ENCODE measurements around the gene KCTD16.

The KCTD16 gene

DNA sequence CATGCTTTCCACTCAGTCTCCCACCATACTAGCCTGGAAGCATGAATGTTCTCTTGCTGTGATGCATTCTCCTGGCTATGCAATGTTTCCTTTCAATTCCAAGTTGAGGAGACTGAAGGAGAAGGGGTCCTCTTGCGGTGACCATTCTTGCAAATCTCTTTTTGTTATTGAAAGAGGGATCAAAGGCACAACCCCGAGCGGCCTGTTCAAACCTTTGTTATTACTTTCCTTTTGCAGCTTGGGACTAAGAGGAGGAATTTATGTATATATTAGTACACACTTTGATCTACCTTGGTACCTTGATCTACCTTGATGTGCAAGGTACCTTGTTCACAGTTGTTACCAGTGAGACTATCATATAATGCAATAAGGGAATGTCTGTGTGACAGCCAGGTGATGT is 147.3 kb downstream of the KCTD16 start:
- H3K27ac ChIP-seq: no peak overlapping the region
- no peak overlapping the region for H3K4me3 ChIP-seq

DNA sequence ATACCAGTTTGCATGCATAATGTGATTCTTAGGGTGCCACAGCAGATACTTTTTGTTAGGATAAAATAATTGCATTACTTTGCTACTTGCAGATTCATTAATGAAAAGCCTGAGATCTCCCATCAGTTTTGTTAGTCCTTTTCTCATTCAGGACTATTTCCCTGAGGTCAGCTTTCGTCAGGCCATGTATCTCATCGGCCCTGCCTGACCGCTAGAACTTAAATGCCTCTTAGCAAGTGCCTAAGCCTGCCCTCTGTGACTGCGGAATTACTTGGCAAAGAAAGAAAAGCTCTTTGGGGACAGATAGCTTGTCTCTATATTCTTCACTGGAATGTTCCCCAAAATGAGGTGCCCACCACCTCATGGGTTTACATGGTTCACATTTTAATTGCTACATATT is 147.8 kb downstream of the KCTD16 start:
- H3K4me3 ChIP-seq: no peak overlapping the region
- no peak overlapping the region for H3K27ac ChIP-seq

DNA sequence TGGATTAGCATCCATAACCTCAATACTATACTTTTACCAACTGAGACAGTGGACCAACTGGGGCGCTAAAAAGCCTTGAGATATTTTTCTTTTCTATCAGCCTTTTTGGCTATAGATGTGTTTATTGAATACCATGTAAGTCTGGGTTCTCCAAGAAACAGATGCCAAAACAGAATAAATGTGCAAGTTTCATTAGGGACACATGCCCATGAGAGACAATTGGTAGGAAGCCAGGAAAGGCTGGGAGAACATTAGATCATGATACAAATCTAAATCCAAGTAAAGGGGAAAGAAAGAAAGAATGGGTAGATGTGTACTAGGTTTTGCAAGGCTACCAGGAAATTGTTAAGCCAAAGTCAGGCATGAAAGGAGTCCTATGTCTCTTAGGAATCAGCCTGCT is 152.5 kb downstream of the KCTD16 start:
- Histone ChIP-seq H3K4me3 (no peak overlapping the region), H3K27ac (no peak overlapping the region)

DNA sequence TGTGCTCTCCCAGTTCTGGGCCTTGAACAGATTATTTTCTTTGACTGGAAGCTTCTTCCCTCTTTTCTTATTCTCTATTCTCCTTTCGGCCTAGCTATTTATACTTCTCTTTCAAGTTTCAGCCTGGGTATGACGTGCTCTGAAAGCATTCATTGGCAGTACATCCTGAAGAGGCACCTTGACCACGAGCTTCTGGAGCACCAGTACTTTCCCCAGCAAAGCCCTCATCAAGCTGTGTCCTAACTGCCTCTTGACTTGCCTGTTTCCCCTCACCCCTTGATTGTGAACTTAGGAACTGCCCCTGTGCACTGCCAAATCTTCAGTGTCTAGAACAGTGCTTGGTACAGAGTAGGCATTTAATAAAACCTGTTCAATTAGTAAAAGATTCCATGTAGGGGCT is 154.9 kb downstream of the KCTD16 start:
- Histone ChIP-seq H3K4me3 (no peak overlapping the region), H3K27ac (no peak overlapping the region)

DNA sequence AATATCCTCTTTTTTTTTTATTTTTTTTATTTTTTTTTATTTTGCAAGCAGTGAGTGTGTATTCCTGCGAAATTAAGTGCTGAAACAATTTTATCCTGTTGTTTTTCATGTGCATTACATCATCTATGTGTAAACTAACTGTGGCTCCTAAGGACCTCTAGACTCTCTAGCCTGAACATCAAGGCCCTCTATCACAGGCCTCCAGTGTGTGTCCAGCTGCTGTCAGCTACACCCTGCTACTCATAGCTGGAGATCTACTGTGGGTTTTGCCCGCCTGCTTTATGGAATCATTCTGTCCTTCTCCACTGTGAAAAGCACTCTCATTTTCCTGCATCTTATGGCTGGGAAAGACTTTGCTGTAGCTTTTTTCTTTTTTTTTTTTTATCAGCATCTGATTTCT is 157.8 kb downstream of the KCTD16 start:
- H3K27ac ChIP-seq: no peak overlapping the region
- H3K4me3 ChIP-seq: no peak overlapping the region

DNA sequence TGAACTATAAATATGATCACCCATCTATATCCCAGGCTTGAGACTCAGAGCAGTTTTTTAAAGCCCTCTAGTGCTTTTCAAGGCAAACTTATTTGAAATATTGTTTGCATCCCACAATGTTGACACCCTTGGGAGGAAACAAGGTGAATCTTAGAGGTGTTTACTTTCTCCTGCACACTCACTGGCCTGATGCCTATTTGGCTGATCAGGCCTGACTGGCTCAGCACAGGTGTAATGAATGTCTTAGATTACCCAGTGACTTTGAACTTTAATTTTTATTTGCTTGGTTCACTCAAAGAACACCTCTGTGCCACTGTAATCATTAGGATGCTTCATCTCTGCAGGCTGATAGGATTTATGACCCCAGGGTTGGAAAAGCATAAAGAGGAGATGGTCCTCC is 158.3 kb downstream of the KCTD16 start:
- Histone ChIP-seq H3K27ac (no peak overlapping the region), H3K4me3 (no peak overlapping the region)

DNA sequence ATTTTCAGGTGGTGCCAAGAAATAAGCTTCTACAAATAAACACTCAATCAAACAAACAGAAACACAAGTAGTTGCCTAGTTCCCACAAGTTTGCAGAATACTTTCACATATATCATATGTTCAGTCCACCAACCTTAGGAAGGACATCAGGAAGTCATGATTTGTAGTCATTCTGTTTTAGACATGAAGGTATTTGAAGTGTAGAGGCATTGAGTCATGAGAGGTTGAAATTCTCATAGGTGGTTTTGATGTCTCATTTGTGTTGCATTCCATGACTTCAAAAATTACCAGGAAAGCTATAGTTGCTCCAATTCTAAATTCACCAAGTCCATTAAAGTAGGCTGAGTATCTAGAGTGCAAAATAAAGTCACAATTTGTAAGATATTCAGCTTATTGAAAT is 159.0 kb downstream of the KCTD16 start:
- no peak overlapping the region for H3K4me3 ChIP-seq

DNA sequence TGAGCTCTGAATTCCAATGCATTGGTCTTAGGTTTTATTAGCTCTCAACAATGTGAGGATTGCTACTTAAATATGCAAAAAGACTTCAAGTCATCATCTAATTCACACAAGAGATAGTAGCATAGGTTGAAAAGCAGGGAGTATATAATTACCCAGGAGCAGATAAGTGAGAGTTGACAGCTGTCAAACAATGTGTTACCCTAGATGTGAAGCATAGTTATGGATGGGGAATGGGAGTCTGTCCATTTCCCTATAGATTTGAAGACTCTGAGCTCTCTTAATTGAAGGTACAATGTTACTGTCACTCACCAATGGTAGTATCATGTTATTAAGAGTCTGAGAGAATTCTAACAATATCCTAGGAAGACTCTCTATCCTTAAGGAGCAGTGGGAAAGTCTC is 160.7 kb downstream of the KCTD16 start:
- Histone ChIP-seq H3K4me3 (no peak overlapping the region), H3K27ac (no peak overlapping the region)

More for the DNA sequence above, 159.0 kb downstream of the KCTD16 start:
- no peak overlapping the region for H3K27ac ChIP-seq

DNA sequence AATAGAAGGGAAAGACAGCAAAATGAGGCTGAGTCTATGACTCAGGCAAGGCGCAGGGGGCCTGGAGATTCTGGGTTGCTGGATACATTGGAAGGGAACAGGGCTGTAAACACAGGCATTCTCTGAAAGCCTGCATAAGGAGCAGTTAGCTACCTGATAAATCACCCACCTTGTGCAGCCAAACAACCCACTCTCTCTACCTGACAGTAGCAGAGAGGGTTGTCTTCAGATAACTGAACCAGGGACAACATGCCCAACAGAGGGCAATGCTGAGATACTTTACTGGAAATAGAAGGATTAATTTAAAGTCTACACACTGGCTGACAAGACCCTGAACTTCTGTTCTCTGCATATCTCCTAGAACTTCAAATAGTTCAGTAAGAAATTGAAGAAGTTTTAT is 161.6 kb downstream of the KCTD16 start:
- no peak overlapping the region for H3K27ac ChIP-seq
- H3K4me3 ChIP-seq: no peak overlapping the region

DNA sequence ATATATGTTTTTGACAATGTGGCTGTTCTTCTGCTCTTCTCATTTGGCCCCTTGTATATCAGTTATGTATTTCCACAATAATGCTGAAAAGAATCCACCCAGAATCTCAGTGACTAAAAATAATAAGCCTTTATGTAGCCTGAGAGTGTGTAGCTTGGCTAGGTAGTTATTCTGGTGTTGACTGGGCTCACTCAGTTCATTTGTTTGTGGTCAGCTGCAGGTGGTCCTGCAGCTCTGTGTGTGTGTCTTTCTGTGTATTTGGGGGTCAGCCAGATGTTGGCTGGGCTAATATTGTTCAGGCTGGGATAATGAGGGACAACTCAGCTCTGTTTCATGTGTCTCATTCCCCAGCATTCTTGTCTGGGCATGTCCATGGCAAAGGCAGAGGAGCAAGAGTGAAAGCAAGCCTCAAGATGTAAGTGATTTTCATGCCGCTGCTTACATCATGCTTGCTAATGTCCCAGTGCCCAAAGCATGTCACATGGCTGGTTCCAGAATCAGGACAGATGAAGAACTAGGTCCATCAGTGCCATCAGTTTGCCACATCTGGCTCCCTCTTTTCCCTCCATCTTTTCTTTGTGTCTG is 162.8 kb downstream of the KCTD16 start:
- Histone ChIP-seq H3K4me3 (no peak overlapping the region), H3K27ac (no peak overlapping the region)

DNA sequence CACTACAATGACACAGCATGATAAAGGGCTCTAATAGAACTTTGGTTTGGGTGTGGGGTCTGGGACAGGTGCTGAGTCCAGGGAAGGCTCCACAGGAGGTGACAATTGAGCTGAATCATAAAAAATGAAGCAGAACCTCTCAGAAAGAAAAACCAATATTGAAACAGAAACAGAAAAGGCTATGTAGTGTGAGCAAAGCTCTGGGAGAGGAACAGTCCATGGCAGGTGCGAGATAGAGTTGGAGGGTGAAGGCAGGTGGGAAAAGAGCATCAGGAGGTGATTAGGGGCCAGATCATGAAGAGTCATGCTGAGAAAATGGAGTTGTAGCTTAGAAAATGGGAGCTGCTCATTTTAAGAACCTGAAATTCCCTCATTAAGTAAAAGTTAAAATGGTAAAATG is 164.9 kb downstream of the KCTD16 start:
- no peak overlapping the region for H3K27ac ChIP-seq
- no peak overlapping the region for H3K4me3 ChIP-seq

DNA sequence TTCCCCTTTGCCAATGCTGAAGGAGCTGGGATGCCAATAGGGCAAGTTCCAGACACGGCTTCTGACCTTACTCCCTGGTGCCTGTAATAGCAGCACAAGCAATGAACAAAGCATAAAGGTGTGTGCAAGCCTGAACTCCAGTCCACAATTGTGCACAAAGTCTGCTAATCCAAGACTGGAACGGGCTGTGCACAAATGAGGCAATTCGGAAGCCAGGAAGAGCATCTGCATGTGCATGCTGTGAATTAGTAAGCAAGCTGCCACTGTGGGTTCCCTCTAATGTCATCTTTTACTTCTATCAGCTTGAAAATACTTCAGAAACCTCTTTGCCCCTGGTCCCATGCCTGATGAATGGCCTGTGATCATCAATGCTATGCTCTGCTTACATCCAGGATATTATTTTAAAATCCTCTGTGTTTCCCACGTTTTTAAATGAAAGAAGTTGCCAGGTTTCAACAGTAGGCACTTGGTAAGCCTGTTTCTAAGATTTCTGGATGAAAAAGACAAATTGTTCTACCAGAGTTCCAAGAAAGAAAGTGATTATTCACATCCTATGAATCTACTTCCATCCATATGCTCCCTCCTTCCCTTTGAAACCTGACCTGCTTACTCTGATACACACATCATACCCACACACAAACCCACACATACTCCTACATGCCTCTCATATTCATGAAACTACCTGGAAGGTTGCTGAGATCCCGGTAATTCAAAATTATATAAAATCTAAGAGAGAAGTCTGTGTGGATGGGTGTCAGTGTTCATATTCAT is 165.7 kb downstream of the KCTD16 start:
- H3K27ac ChIP-seq: no peak overlapping the region
- no peak overlapping the region for H3K4me3 ChIP-seq

DNA sequence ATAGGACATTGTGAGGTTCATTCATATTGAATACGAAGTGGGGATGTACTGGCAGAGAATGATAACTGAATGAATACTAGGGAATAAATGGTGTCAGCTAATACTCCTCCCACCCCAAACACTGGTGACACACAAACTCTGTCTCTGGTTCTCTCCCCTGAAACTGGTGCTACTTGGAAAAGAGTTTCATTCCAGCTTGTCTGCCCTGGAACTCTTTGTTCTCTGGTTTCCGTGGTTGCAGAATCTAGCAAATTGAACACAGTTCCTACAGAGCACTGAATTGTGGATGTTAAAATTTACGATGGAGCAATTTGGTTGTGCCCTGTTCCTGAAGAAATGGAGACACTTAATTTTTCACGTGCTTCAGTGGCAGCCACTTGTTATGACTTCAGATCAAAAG is 181.7 kb downstream of the KCTD16 start:
- H3K27ac ChIP-seq: no peak overlapping the region
- no peak overlapping the region for H3K4me3 ChIP-seq

DNA sequence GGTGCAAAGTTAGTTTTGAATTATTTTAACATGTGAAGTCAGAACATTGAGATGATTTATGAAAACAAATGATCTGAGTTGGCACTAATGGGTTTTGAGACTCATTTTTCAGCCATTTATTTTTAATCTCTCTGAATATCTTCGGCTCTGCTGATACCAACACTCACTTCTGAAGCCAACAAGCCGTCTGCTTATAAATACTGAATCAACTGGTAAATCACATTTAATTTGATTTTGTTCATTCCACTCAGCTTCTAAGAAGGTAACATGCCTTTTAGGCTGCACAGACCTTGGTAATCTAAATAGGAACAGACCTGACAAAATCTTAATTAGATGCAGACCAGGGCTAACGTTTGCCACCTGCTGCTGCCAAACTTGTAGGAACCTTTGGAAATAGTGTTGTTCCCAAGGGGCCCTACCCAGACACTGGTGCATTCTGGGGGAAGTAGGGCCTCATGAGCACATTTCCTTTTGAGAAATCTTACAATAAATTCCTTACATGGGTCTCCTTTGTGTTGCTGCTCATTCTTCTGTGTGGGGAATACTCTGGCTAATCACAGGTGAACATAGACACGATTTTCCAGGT is 182.2 kb downstream of the KCTD16 start:
- no peak overlapping the region for H3K4me3 ChIP-seq
- no peak overlapping the region for H3K27ac ChIP-seq

DNA sequence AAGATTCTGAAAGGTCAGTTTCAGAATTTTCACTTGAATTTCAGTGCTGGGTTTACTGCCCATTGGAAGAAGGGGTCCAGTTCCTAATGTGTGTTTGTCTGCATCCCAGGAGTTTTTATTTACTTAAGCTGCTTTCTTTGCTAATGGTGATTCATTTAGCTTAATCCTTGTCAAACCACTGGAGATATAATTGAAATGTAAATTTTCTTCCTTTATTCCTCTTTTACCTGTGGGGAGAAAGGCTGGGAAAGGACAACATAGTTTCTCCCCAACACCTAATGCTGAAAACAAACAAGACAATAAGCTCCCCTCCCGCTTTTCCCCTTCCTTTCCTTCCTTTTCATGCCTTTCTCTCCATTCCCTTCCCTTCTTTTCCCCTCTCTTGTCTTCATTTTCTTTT is 185.8 kb downstream of the KCTD16 start:
- H3K4me3 ChIP-seq: no peak overlapping the region
- H3K27ac ChIP-seq: no peak overlapping the region

DNA sequence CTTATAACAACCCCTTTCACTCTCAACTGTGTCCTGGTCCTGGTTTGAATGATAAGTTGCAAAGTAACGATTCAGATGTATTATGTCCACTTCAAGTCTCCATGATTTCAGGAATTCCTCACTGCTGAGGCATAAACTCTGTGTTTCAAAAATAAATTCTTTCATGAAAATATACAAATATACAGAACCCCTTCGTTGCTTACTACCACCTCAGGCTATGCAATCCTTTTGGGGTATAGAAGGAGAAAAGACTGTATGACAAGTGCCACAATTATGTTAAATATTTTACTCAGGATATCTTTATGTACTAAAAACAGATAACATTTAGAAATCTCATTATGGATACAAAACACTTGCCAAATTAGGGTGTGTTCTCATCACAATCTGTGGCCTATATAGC is 190.7 kb downstream of the KCTD16 start:
- Histone ChIP-seq H3K4me3 (no peak overlapping the region), H3K27ac (no peak overlapping the region)

DNA sequence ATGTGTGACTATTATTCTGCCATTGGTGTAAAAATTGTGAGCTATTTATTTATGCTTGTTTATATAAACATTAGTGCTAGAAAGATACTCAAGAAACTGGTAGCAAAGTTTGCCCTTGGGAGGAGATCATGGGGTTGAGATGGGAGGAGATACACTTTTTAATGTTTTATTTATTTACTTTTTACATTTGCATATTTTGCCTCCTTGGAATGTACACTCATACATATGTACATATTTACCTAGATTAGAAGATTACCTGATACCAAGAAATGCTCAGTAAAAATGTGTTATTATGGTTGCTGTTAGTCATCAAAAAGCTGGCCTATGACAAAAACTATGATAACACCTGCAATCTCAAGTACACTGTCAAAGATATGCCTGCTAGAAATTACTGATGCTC is 195.2 kb downstream of the KCTD16 start:
- Histone ChIP-seq H3K27ac (no peak overlapping the region), H3K4me3 (no peak overlapping the region)

DNA sequence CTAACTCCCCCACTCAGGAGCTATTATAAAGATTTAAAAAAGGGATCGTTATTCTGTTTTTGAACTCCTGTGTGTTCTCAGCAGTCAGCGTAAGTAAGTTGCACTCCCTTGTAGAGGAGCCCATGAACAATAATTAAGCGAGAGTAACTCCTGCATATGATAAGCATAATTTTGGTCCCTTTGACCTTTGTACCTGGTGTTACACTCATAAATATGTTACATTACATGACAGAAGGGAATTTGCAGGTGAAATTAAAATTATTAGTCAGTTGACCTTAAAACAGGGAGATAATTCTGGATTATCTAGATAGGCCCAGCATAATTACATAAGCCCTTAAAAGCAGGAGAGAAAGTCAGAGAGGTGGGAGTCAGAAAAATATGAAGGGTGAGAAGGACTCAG is 197.3 kb downstream of the KCTD16 start:
- H3K27ac ChIP-seq: no peak overlapping the region
- no peak overlapping the region for H3K4me3 ChIP-seq

DNA sequence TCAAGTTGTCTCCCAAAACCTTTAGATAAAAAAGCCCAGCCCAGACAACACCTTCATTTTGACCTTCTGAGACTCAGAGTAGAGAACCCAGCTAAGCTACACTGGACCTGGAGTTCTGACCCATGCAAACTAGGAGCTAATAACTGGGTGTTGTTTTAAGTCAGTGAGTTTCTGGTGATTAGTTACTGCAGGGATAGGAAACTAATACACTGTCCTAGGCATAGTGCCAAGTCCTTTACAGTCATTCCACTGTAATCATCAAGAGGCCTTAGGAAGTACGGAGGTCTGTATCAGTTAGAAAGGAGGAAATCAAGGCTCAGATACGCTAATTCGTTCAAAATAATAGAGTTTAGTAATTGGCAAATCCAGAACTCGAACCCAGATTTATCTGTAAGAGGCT is 197.9 kb downstream of the KCTD16 start:
- Histone ChIP-seq H3K4me3 (no peak overlapping the region), H3K27ac (no peak overlapping the region)

DNA sequence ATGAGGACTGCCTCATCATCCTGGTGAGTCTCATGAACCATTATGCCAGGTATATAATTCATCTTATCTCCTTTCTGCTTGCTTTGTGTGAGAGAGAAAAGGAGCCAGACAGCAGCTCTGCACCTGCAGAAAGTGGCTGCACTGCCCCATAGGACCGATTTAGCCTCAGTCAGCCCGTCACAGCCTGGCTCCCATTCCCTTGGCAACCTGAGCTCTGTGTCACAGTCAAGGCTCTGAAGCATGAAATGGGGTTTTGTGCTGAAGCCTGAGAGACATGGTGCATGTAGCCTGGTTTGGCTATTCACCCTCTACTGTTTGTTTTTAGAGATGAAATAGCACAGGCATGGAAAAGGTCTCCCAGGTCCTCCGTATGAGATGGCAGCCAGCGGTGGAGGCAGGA is 198.3 kb downstream of the KCTD16 start:
- Histone ChIP-seq H3K4me3 (no peak overlapping the region), H3K27ac (no peak overlapping the region)

DNA sequence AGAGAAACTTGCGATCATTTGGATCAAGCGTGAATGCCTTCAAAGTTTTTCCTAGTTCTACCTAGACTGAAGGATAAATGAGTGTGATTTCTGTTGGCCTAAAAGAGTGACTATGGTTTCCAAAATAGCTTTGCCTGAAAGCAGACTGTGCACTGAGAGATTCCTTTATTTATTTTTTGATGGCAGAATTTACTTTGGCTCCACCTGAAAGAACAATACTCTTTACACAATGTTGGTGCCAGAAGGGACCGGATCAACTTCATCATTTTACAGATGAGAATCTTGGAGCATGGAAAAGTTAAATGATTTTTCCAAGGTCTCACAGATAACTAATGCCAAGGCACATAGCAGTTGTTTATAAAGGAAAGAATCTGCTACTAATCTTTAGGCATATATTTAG is 199.6 kb downstream of the KCTD16 start:
- Histone ChIP-seq H3K4me3 (no peak overlapping the region), H3K27ac (no peak overlapping the region)

DNA sequence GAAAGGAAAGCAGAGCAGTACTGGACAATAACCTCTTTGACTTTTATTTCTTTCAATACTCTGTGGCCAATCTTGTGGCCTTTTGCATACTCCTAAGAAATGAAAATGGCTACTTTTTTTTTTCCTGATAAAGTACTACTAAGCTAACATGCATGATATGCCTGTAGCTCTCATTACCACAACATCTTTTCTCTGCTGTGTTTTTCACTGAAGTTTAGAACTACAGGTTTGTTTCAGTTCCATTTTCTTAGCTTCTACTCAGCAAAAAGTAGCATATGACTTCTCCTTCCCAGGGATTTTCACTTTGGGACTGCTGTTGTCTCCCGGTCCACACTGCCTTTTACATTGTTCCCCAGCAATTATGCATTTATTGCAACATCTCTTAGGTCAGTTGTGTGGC is 204.0 kb downstream of the KCTD16 start:
- Histone ChIP-seq H3K27ac (no peak overlapping the region), H3K4me3 (no peak overlapping the region)

Measured in skin epidermis (tissue), 12 donors.